IMR-90 (cell line): ENCODE data around the gene SMG5. TPM values are rescaled to one million over a fixed set of nuclear protein-coding genes. Genes with fewer than 3 reads are reported as not detected.

ENCODE experiments used
- ATAC-seq: fragments of 200-7000 bp; cut with Tn5 transposase; 2 replicates; pipeline ENCODE4 v1.9.1; 2020; ENCODE audit warnings: low read depth, mild to moderate bottlenecking, moderate library complexity
- BruUV-seq: library from RNA; stranded (reverse); fragments of 400-500 nt; replicated peaks from 2 replicates; lab custom pipeline; 2021; lab: Mats Ljungman, UMichigan
- CTCF ChIA-PET: fragments of 300-600 bp; formaldehyde crosslinking; extraction: SDS; loops from one replicate; lab custom pipeline; 2021; ENCODE audit warnings: antibody characterized with exemption; lab: Yijun Ruan, JAX
- POLR2A ChIA-PET: fragments of 300-600 bp; sonication (Branson Sonifier 250); formaldehyde crosslinking; loops from one replicate; lab custom pipeline; 2022; ENCODE audit warnings: antibody characterized with exemption; ENCODE audit not compliant: unreplicated experiment; lab: Charles Lee
- DNase-seq: peaks from one replicate; pipeline ENCODE4 v3.0.0; 2013
- H2AFZ ChIP-seq: replicated peaks from 2 replicates; pipeline ENCODE3; 2013; ENCODE audit warnings: low read length, mild to moderate bottlenecking; ENCODE audit not compliant: poor library complexity
- H2AK5ac ChIP-seq: 2 replicates; pipeline ENCODE4 v1.6.1; 2013; ENCODE audit warnings: low read depth, low read length, inconsistent platforms
- H2AK9ac ChIP-seq: replicated peaks from 2 replicates; pipeline ENCODE3; 2013; ENCODE audit warnings: mild to moderate bottlenecking, low read depth, low read length, moderate library complexity; ENCODE audit not compliant: poor library complexity
- H2BK120ac ChIP-seq: 2 replicates; pipeline ENCODE4 v1.6.1; 2013; ENCODE audit warnings: low read depth, low read length, inconsistent platforms
- H2BK15ac ChIP-seq: 3 replicates; pipeline ENCODE4 v1.6.1; 2013; ENCODE audit warnings: low read depth, low read length, inconsistent platforms
- H2BK20ac ChIP-seq: 2 replicates; pipeline ENCODE4 v1.6.1; 2013; ENCODE audit warnings: low read depth, mild to moderate bottlenecking, inconsistent platforms, low read length, moderate library complexity
- H2BK5ac ChIP-seq: 2 replicates; pipeline ENCODE4 v1.6.1; 2013; ENCODE audit warnings: mild to moderate bottlenecking, low read depth, low read length, inconsistent platforms; ENCODE audit not compliant: poor library complexity, severe bottlenecking
- H3K14ac ChIP-seq: replicated peaks from 2 replicates; pipeline ENCODE4 v1.6.1; 2013; ENCODE audit warnings: low read depth, low read length, inconsistent platforms
- H3K18ac ChIP-seq: 2 replicates; pipeline ENCODE4 v1.6.1; 2013; ENCODE audit warnings: low read depth, low read length, control low read depth
- H3K23ac ChIP-seq: 2 replicates; pipeline ENCODE4 v1.6.1; 2013; ENCODE audit warnings: low read depth, low read length, inconsistent platforms
- H3K27ac ChIP-seq: 2 replicates; pipeline ENCODE4 v1.5.1; 2013; ENCODE audit warnings: mild to moderate bottlenecking, control low read depth, low read length; ENCODE audit not compliant: insufficient read depth
- H3K27me3 ChIP-seq: 2 replicates; pipeline ENCODE4 v1.6.1; 2013; ENCODE audit warnings: low read length; ENCODE audit not compliant: control insufficient read depth, insufficient read depth
- H3K36me3 ChIP-seq: 2 replicates; pipeline ENCODE4 v1.6.1; 2013; ENCODE audit warnings: low read length, mixed read lengths; ENCODE audit not compliant: control insufficient read depth, insufficient read depth
- H3K4ac ChIP-seq: 2 replicates; pipeline ENCODE4 v1.6.1; 2013; ENCODE audit warnings: low read depth, low read length, inconsistent platforms
- H3K4me1 ChIP-seq: 2 replicates; pipeline ENCODE4 v1.6.1; 2013; ENCODE audit warnings: low read length, mixed read lengths; ENCODE audit not compliant: control insufficient read depth, insufficient read depth
- H3K4me2 ChIP-seq: 2 replicates; pipeline ENCODE4 v1.6.1; 2013; ENCODE audit warnings: low read depth, mild to moderate bottlenecking, control low read depth, low read length, moderate library complexity
- H3K4me3 ChIP-seq: 2 replicates; pipeline ENCODE4 v1.5.1; 2013; ENCODE audit warnings: low read depth, mild to moderate bottlenecking, control low read depth, low read length, moderate library complexity; ENCODE audit not compliant: insufficient read depth
- H3K56ac ChIP-seq: 2 replicates; pipeline ENCODE4 v1.6.1; 2013; ENCODE audit warnings: low read length, inconsistent platforms; ENCODE audit not compliant: insufficient read depth; ENCODE audit errors: extremely low read depth
- H3K79me1 ChIP-seq, 2 experiments: 2 replicates each; pipeline ENCODE4 v1.6.1; 2013; ENCODE audit warnings: low read length in 2 of 2, inconsistent platforms in 1 of 2, low read depth in 1 of 2
- H3K9ac ChIP-seq: 2 replicates; pipeline ENCODE4 v1.6.1; 2013; ENCODE audit warnings: low read depth, low read length, control low read depth
- H3K9me1 ChIP-seq: 2 replicates; pipeline ENCODE4 v1.6.1; 2013; ENCODE audit warnings: low read length, inconsistent platforms; ENCODE audit not compliant: insufficient read depth
- H3K9me3 ChIP-seq: 2 replicates; pipeline ENCODE4 v1.6.1; 2013; ENCODE audit warnings: low read length; ENCODE audit not compliant: control insufficient read depth, insufficient read depth
- H4K20me1 ChIP-seq: 2 replicates; pipeline ENCODE4 v1.6.1; 2013; ENCODE audit warnings: low read length, inconsistent platforms; ENCODE audit not compliant: insufficient read depth
- H4K5ac ChIP-seq: 2 replicates; pipeline ENCODE4 v1.6.1; 2013; ENCODE audit warnings: mild to moderate bottlenecking, low read depth, low read length, control low read depth
- H4K8ac ChIP-seq, 2 experiments: 2 replicates each; pipeline ENCODE4 v1.6.1; 2013; ENCODE audit warnings: low read depth in 2 of 2, low read length in 2 of 2, control low read depth in 1 of 2, inconsistent platforms in 1 of 2
- H4K91ac ChIP-seq: 2 replicates; pipeline ENCODE4 v1.6.1; 2013; ENCODE audit warnings: low read depth, low read length, inconsistent platforms; ENCODE audit not compliant: insufficient read depth
- BHLHE40 ChIP-seq: fragments of 150-350 bp; IDR thresholded peaks from 2 replicates; pipeline ENCODE4 v1.6.1; 2016; ENCODE audit warnings: mild to moderate bottlenecking, low read depth, low read length
- FOS ChIP-seq: fragments of 150-350 bp; IDR thresholded peaks from 2 replicates; pipeline ENCODE4 v1.6.1; 2016; ENCODE audit warnings: low read depth, low read length
- MAFK ChIP-seq: IDR thresholded peaks from 2 replicates; pipeline ENCODE4 v1.6.1; 2012; ENCODE audit warnings: low read depth, low read length, improper control_type of control experiment
- POLR2A ChIP-seq: IDR thresholded peaks from 2 replicates; pipeline ENCODE4 v1.6.1; 2012; ENCODE audit warnings: mild to moderate bottlenecking, low read depth, low read length
- RAD21 ChIP-seq: IDR thresholded peaks from 2 replicates; pipeline ENCODE4 v1.6.1; 2012; ENCODE audit warnings: low read length, improper control_type of control experiment
- RCOR1 ChIP-seq: IDR thresholded peaks from 2 replicates; pipeline ENCODE4 v1.6.1; 2012; ENCODE audit warnings: mild to moderate bottlenecking, low read length, improper control_type of control experiment; ENCODE audit not compliant: insufficient replicate concordance
- RFX5 ChIP-seq: IDR thresholded peaks from 2 replicates; pipeline ENCODE4 v1.8.0; 2012; ENCODE audit warnings: low read depth, mild to moderate bottlenecking, low read length, moderate library complexity
- WGBS, 2 experiments: methylation state at CpG; one replicate each; pipeline versions ENCODE4 v1.1.5 to v1.1.7; 2013; ENCODE audit warnings: missing lambda C conversion rate in 2 of 2; ENCODE audit not compliant: insufficient read length in 1 of 2; ENCODE audit errors: extremely low coverage in 2 of 2; 5-methylcytosine and 5-hydroxymethylcytosine counted together
- dilution Hi-C: fragments of 300-500 bp; cut with HindIII; formaldehyde crosslinking; loops from one replicate; pipeline ENCODE4 v1.14.3; 2018; ENCODE audit warnings: low sequenced_read_pairs; ENCODE audit not compliant: unreplicated experiment
- in situ Hi-C: fragments of 300-500 bp; cut with MboI; formaldehyde crosslinking; loops from 3 replicates; pipeline ENCODE4 v1.14.3; 2019; ENCODE audit warnings: low sequenced_read_pairs, inconsistent platforms, mixed read lengths
- intact Hi-C: fragments of 100-400 bp; cut with micrococcal nuclease; formaldehyde crosslinking; loops from 2 replicates; pipeline ENCODE4 v1.10.0; 2022
- polyA plus RNA-seq, 3 experiments: library from polyadenylated mRNA; depleted of rRNA; stranded (reverse); fragments of >200 nt; gene quantifications; 2 replicates each; pipeline ENCODE4 v1.2.3, GENCODE V29; 2012; ENCODE audit warnings: low replicate concordance in 1 of 3
- total RNA-seq: library from RNA; depleted of rRNA; stranded (reverse); fragments of >200 nt; gene quantifications from 2 replicates; pipeline ENCODE4 v1.2.3, GENCODE V29; 2012
- TF ChIP-seq, protein P1 (sequence below): fragments of 150-350 bp; IDR thresholded peaks from 2 replicates; pipeline ENCODE4 v1.6.1; 2017; ENCODE audit warnings: mild to moderate bottlenecking, antibody characterized with exemption, low read length, low read depth
- TF ChIP-seq, protein P2 (sequence below): conservative IDR thresholded peaks from 2 replicates; pipeline ENCODE4 v1.5.1; 2012; ENCODE audit warnings: mild to moderate bottlenecking, low read depth, low read length, improper control_type of control experiment

The SMG5 gene
- total and polyA plus RNA-seq, 2 of the 4 experiments (the other 2 are of a cell fraction) = 34.7 to 37.3 TPM

DNA sequence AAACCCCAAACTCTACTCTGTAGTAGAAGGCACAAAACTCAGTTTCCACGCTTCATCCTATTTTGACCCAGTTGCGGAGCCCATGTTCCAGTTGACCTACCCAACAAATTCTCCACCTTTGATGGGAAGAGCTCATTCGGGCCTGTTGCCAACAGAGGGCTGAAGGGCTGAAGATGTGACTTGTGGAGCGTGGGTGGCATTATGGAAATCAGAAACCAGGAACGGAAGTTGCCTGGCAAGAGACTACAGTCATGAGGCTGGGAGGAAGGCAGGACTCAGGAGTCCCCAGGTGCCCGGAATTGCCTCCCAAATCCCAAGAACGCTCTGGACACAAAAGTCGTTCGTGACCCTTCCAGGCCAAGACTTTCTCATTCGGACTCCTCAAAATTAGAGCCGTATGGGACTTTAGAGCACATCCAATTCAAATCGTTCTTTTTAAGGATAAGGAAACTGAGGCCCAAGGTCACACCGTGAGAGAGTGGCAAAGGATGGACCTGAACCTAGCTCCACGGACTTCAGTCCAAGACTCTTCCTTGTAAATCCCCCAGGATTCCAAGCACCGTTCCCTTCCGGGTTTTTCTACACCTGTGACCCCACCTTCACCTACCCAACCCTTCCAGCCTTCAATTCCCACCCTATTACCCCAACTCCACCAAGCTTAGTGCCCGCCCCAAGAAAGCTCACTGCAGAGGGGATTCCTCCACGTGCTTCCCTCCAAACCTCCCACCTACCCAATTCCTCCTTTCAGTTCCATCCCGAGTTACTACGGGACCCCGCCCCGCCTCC is 739 bp downstream of the SMG5 start:
- peak overlapping the region; percentile 90 for H3K4me2 ChIP-seq
- peak overlapping the region; percentile 76; the same call in 1 of the 2 replicates for H2AK5ac ChIP-seq
- no peak overlapping the region for H2BK120ac ChIP-seq
- WGBS, 2 experiments = 6% methylated on average over 3 of the region's 22 CpGs; no CpG with 5 or more reads in 1 of the 2 experiments
- in situ Hi-C loops = no loop called here
- H3K9me3 ChIP-seq = no peaks in the 10 kb centered on the region
- H3K9ac ChIP-seq = peak overlapping the region; percentile 86
- peaks cover 7% of the 10 kb centered on the region for H3K9me1 ChIP-seq
- H3K14ac ChIP-seq = peak overlapping the region; percentile 88
- peak overlapping the region; percentile 35; the same call in 1 of the 2 replicates for H3K18ac ChIP-seq
- peak overlapping the region; percentile 55 for H4K5ac ChIP-seq
- ATAC-seq (no peak), DNase-seq (peak; percentile 45)
- H2AK9ac ChIP-seq = peak overlapping the region; percentile 90
- H3K36me3 ChIP-seq = peaks cover 17% of the 10 kb centered on the region
- BruUV-seq = no TSS peak
- POLR2A ChIA-PET = interaction anchor here (0.6 to 1.7 kb wide), 4 partner anchors 14 to 69 kb away, joined by 3 to 8 read pairs (median 4); partner anchors contain the start of genes GLMP and PMF1
- CTCF ChIA-PET = interaction anchor here (0.6 to 1.0 kb wide), 2 partner anchors 17 to 342 kb away, joined by 3 to 7 read pairs; partner anchors contain the start of gene VHLL
- peak overlapping the region; percentile 4 for H2BK5ac ChIP-seq
- peak overlapping the region; percentile 67 for H3K4me3 ChIP-seq
- peaks cover 9% of the 10 kb centered on the region for H3K4me1 ChIP-seq
- TF ChIP-seq RAD21 (no peak), MAFK (no peak), BHLHE40 (no peak), FOS (no peak), RFX5 (no peak), RCOR1 (no peak), POLR2A (peak; percentile 18; the same call in 1 of the 2 replicates)
- TF ChIP-seq, protein P1, sequence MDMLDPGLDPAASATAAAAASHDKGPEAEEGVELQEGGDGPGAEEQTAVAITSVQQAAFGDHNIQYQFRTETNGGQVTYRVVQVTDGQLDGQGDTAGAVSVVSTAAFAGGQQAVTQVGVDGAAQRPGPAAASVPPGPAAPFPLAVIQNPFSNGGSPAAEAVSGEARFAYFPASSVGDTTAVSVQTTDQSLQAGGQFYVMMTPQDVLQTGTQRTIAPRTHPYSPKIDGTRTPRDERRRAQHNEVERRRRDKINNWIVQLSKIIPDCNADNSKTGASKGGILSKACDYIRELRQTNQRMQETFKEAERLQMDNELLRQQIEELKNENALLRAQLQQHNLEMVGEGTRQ = no peak
- TF ChIP-seq, protein P2, sequence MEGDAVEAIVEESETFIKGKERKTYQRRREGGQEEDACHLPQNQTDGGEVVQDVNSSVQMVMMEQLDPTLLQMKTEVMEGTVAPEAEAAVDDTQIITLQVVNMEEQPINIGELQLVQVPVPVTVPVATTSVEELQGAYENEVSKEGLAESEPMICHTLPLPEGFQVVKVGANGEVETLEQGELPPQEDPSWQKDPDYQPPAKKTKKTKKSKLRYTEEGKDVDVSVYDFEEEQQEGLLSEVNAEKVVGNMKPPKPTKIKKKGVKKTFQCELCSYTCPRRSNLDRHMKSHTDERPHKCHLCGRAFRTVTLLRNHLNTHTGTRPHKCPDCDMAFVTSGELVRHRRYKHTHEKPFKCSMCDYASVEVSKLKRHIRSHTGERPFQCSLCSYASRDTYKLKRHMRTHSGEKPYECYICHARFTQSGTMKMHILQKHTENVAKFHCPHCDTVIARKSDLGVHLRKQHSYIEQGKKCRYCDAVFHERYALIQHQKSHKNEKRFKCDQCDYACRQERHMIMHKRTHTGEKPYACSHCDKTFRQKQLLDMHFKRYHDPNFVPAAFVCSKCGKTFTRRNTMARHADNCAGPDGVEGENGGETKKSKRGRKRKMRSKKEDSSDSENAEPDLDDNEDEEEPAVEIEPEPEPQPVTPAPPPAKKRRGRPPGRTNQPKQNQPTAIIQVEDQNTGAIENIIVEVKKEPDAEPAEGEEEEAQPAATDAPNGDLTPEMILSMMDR = no peak
- peaks cover 45 to 71% of the 10 kb centered on the region in 2 experiments; a peak in 3 of 4 replicates for H3K79me1 ChIP-seq
- dilution Hi-C loops = no loop called here
- peak overlapping the region; percentile 21 for H4K91ac ChIP-seq
- intact Hi-C loops = no loop called here
- H2AFZ ChIP-seq = peak overlapping the region; percentile 65
- H4K8ac ChIP-seq = peak overlapping the region; percentile 72 to 74
- H3K4ac ChIP-seq = peak overlapping the region; percentile 53
- peak overlapping the region; percentile 78 for H3K27ac ChIP-seq
- H2BK20ac ChIP-seq = no peak overlapping the region
- H3K56ac ChIP-seq = peak overlapping the region; percentile 79
- peak overlapping the region; percentile 25 for H3K23ac ChIP-seq
- no peaks in the 10 kb centered on the region for H3K27me3 ChIP-seq
- no peak overlapping the region; the same call in 2 of the 3 replicates for H2BK15ac ChIP-seq
- H4K20me1 ChIP-seq = peaks cover 32% of the 10 kb centered on the region
